GM10266 (cell line): Measurements from ENCODE around the gene SH3GL2.

Source experiments
- DNase-seq: peaks from one replicate; pipeline ENCODE4 v3.0.0; 2012; ENCODE audit errors: extremely low spot score
- CTCF ChIP-seq: IDR thresholded peaks from 2 replicates; pipeline ENCODE4 v1.5.1; 2012; ENCODE audit warnings: mild to moderate bottlenecking, low read depth; ENCODE audit not compliant: control insufficient read depth, insufficient read depth; ENCODE audit errors: missing control alignments

Gene SH3GL2

GRCh38 chr9:17648516-17648915, 69.7 kb downstream of the SH3GL2 start:
- no peak for DNase-seq
- no peak for TF ChIP-seq CTCF

GRCh38 chr9:17651725-17652124, 72.9 kb downstream of the SH3GL2 start:
- no peak for DNase-seq

GRCh38 chr9:17653947-17654465, 75.1 kb downstream of the SH3GL2 start:
- DNase-seq: no peak
- no peak for TF ChIP-seq CTCF

More at GRCh38 chr9:17651725-17652124, 72.9 kb downstream of the SH3GL2 start:
- no peak for TF ChIP-seq CTCF

GRCh38 chr9:17656889-17657288, 78.0 kb downstream of the SH3GL2 start:
- TF ChIP-seq CTCF: no peak

GRCh38 chr9:17658237-17658636, 79.4 kb downstream of the SH3GL2 start:
- no peak for TF ChIP-seq CTCF
- DNase-seq: no peak

More at GRCh38 chr9:17656889-17657288, 78.0 kb downstream of the SH3GL2 start:
- no peak for DNase-seq

- no peak for DNase-seq
- TF ChIP-seq CTCF: no peak
Observed at GRCh38 chr9:17660158-17660557, 81.3 kb downstream of the SH3GL2 start.

GRCh38 chr9:17665450-17665849, 86.6 kb downstream of the SH3GL2 start:
- TF ChIP-seq CTCF: no peak
- no peak for DNase-seq
